Measurements from ENCODE around the gene NOTCH1. TPM values are rescaled to one million over a fixed set of nuclear protein-coding genes. Genes with fewer than 3 reads are reported as not detected.
A peak's percentile ranks its signal among the peaks of the same experiment; 100 is the strongest.

NOTCH1 gene
- total RNA-seq, 2 donors from 2014 or later = 23.4 to 24.2 TPM

DNA sequence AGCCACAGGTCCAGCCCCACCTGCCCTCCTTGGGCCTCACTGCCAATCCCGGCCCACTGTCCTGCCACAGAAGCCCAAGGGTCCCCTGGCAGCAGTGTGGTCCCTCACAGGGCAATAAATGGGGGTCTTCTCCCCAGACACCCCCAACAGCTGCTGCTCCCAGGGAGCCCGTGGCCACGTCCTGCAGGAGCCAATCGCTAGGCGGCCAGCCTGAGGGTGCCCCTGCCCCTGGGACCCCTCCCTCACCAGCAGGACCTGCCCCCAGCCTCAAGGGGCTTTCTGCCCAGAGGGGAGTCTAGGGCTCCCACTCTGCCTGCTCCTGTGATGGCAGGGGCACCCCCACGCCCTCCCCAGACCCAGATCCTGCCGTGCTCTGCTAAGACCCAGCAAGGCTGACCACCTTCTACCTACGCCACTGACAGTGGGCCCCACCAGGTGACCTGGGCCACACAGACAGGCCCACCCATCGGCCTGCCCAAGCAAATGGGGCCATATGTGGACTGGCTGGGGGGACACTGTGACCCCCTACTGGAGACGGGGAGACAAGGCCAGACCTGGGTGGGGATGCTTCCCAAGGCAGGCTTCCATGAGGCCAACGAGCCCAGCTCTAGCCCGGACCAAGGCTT lies 17.0 kb downstream of the NOTCH1 start:
- Mint-ChIP-seq H3K27me3 (ENCODE audit: insufficient read depth) (no peaks in the 10 kb centered on the region), H3K9me3 (peaks cover 7% of the 10 kb centered on the region), H3K36me3 (ENCODE audit: low read depth) (peaks cover 2% of the 10 kb centered on the region), H3K27ac (no peak overlapping the region), H3K4me3 (no peak overlapping the region), H3K4me1 (no peaks in the 10 kb centered on the region)
- Histone ChIP-seq H3K9me3 (ENCODE audit: control insufficient read depth, low read length) (no peaks in the 10 kb centered on the region), H3K27ac (ENCODE audit: low read depth, low read length) (no peak overlapping the region), H3K9ac (ENCODE audit: extremely low read depth, low read length, poor library complexity, severe bottlenecking) (no peak overlapping the region), H3K4me1 (ENCODE audit: control insufficient read depth, insufficient read depth, low read length) (peaks cover 8% of the 10 kb centered on the region), H3K27me3 (ENCODE audit: control insufficient read depth, insufficient read depth, low read length, poor library complexity, severe bottlenecking) (no peaks in the 10 kb centered on the region), H3K4me3 (ENCODE audit: low read length) (no peak overlapping the region), H3K36me3 (ENCODE audit: control insufficient read depth, insufficient read depth, low read length) (no peaks in the 10 kb centered on the region)
- no peak for DNase-seq
- TF ChIP-seq, protein P1, sequence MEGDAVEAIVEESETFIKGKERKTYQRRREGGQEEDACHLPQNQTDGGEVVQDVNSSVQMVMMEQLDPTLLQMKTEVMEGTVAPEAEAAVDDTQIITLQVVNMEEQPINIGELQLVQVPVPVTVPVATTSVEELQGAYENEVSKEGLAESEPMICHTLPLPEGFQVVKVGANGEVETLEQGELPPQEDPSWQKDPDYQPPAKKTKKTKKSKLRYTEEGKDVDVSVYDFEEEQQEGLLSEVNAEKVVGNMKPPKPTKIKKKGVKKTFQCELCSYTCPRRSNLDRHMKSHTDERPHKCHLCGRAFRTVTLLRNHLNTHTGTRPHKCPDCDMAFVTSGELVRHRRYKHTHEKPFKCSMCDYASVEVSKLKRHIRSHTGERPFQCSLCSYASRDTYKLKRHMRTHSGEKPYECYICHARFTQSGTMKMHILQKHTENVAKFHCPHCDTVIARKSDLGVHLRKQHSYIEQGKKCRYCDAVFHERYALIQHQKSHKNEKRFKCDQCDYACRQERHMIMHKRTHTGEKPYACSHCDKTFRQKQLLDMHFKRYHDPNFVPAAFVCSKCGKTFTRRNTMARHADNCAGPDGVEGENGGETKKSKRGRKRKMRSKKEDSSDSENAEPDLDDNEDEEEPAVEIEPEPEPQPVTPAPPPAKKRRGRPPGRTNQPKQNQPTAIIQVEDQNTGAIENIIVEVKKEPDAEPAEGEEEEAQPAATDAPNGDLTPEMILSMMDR (conservative IDR thresholded peaks at IDR 0.05) = no peak
- WGBS, 2 experiments (ENCODE audit: insufficient coverage in 1 of 2, insufficient read length in 1 of 2) = 96 to 100% methylated on average over 9 to 12 of the region's 12 CpGs

DNA sequence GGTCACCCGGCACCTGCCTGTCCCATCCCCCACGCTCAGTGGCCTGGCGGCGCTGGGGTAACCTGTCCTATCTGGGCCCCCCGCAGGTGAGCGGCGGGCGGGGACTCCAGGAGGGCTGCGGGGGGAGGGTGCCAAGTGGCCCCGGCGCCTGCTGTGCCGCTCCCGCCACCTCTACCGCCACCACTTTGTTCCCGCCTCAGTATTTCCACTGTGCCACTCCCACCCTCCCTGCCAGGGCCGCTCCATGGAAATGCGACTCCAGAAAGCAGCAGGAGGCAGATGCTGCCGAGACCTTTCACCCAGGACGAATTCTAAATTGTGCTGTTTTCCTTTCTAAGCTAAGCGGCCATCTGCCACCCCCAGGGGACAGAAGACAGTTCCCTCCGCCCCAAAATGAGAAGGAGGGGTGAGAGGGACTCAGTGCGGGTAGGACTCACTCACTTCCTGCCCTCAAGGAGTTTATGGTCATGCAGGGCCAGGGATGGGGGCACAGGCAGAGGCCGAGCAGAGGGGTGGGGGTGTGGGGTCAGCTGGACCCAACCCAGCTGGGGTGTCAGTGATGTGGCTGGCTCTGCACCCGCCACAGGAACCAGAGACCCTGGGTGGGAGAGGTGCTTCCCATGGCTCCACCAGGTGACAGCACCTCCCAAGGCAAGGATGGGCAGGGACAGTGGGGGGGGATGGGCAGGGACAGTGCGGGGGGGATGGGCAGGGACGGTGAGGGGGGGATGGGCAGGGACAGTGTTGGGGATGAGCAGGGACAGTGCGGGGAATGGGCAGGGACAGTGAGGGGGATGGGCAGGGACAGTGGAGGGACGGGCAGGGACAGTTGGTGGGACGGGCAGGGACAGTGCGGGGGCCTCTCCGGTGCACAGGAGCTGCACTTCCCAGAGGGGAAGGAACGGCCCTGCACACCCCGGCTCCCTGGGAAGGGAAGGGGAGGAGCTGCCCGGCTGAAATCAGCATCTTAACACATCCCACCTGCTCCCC lies 17.8 kb downstream of the NOTCH1 start:
- TF ChIP-seq, protein P1 (conservative IDR thresholded peaks at IDR 0.05) = no peak
- 72 to 90% methylated on average over 6 to 32 of the region's 34 CpGs for WGBS, 2 experiments (ENCODE audit: insufficient coverage in 1 of 2, insufficient read length in 1 of 2)
- no peaks in the 10 kb centered on the region for H3K4me1 Mint-ChIP-seq
- H3K27me3 ChIP-seq (ENCODE audit: control insufficient read depth, insufficient read depth, low read length, poor library complexity, severe bottlenecking) = no peaks in the 10 kb centered on the region
- no peaks in the 10 kb centered on the region for H3K27me3 Mint-ChIP-seq (ENCODE audit: insufficient read depth)
- DNase-seq = peak; percentile 82
- H3K4me1 ChIP-seq (ENCODE audit: control insufficient read depth, insufficient read depth, low read length) = peaks cover 8% of the 10 kb centered on the region
- H3K36me3 ChIP-seq (ENCODE audit: control insufficient read depth, insufficient read depth, low read length) = no peaks in the 10 kb centered on the region
- H3K27ac Mint-ChIP-seq = no peak overlapping the region
- H3K36me3 Mint-ChIP-seq (ENCODE audit: low read depth) = peaks cover 2% of the 10 kb centered on the region
- H3K9ac ChIP-seq (ENCODE audit: extremely low read depth, low read length, poor library complexity, severe bottlenecking) = no peak overlapping the region
- peaks cover 7% of the 10 kb centered on the region for H3K9me3 Mint-ChIP-seq
- no peak overlapping the region for H3K4me3 ChIP-seq (ENCODE audit: low read length)
- H3K27ac ChIP-seq (ENCODE audit: low read depth, low read length) = peak overlapping the region; percentile 96
- H3K4me3 Mint-ChIP-seq = no peak overlapping the region
- no peaks in the 10 kb centered on the region for H3K9me3 ChIP-seq (ENCODE audit: control insufficient read depth, low read length)

DNA sequence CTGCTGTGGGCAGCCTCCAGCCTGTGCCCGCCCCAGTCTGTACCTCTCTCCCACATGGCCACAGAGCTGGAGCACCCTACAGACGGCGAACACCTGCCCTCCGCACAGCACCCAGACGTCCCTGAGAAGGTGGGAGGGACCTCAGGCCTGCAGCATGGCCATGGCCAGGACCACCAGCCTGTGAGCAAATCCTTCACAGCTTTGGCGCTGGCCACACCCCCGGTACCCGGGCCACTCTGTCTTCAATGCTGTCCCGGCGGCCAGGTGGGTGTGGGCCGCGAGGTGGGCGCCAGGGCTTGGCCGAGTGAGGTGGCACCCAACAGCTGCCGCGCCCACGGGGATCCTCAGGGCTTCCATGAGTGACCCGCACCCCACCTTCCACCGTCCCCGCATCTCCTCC lies 18.7 kb downstream of the NOTCH1 start:
- Histone ChIP-seq H3K9ac (ENCODE audit: extremely low read depth, low read length, poor library complexity, severe bottlenecking) (no peak overlapping the region), H3K9me3 (ENCODE audit: control insufficient read depth, low read length) (no peaks in the 10 kb centered on the region), H3K27ac (ENCODE audit: low read depth, low read length) (peak overlapping the region; percentile 96), H3K36me3 (ENCODE audit: control insufficient read depth, insufficient read depth, low read length) (no peaks in the 10 kb centered on the region), H3K27me3 (ENCODE audit: control insufficient read depth, insufficient read depth, low read length, poor library complexity, severe bottlenecking) (no peaks in the 10 kb centered on the region), H3K4me3 (ENCODE audit: low read length) (no peak overlapping the region), H3K4me1 (ENCODE audit: control insufficient read depth, insufficient read depth, low read length) (peaks cover 8% of the 10 kb centered on the region)
- WGBS, 2 experiments (ENCODE audit: insufficient coverage in 1 of 2, insufficient read length in 1 of 2) = 97 to 98% methylated on average over 12 to 20 of the region's 20 CpGs
- no peak overlapping the region for H3K4me3 Mint-ChIP-seq
- no peaks in the 10 kb centered on the region for H3K27me3 Mint-ChIP-seq (ENCODE audit: insufficient read depth)
- DNase-seq = no peak
- no peaks in the 10 kb centered on the region for H3K4me1 Mint-ChIP-seq
- peaks cover 3% of the 10 kb centered on the region for H3K36me3 Mint-ChIP-seq (ENCODE audit: low read depth)
- peaks cover 7% of the 10 kb centered on the region for H3K9me3 Mint-ChIP-seq
- TF ChIP-seq, protein P1 (conservative IDR thresholded peaks at IDR 0.05) = no peak
- no peak overlapping the region for H3K27ac Mint-ChIP-seq

Measured in endodermal cell (in vitro differentiated cells).